ENCODE measurements around the gene CEP350. TPM values are rescaled to one million over a fixed set of nuclear protein-coding genes. Genes with fewer than 3 reads are reported as not detected.
"Not testable (repeated sequence)": the region's sequence is repeated elsewhere in the genome, so short reads cannot be mapped to it uniquely, and the experiment has no call there.

Gene CEP350
- total and polyA plus RNA-seq, 10 of the 15 experiments (the other 5 are each of a cell fraction or from before 2014, with no cell fraction given) = 5.2 to 46.0 (median 23.1) TPM

DNA sequence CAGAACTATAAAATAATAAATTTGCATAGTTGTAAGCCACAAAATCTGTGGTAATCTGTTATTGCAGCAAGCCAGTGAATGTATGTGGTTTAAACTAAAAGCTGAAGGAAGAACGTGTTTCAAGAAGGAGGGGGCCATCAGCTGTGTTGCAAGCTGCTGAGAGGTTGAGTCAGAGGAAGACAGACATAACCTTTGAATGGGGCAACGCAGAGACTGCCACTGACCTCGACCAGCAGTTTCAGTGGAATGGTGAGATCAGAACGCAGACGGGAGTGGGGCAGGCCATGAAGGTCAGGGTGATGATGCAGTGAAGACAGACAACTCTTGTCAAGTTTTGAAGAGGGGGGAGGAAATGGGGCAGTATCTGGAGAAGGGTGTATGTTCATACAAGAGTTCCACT lies 176.9 kb downstream of the CEP350 start (continued):
- TF ChIP-seq STAT1 (conservative IDR thresholded peaks at IDR 0.05) = no peak
- TF ChIP-seq SUZ12 (IDR thresholded peaks at IDR 0.05; ENCODE audit: unreplicated experiment) = no peak
- TF ChIP-seq BACH1 (IDR thresholded peaks at IDR 0.05; ENCODE audit: borderline replicate concordance) = no peak
- no peak for TF ChIP-seq CEBPB (IDR thresholded peaks at IDR 0.05; ENCODE audit: borderline replicate concordance in 1 of 2, low read depth in 2 of 2, low read length in 2 of 2)
- no peak for TF ChIP-seq RUNX3 (IDR thresholded peaks at IDR 0.05; ENCODE audit: low read length)
- no peak for TF ChIP-seq HDAC2 (IDR thresholded peaks at IDR 0.05)

DNA sequence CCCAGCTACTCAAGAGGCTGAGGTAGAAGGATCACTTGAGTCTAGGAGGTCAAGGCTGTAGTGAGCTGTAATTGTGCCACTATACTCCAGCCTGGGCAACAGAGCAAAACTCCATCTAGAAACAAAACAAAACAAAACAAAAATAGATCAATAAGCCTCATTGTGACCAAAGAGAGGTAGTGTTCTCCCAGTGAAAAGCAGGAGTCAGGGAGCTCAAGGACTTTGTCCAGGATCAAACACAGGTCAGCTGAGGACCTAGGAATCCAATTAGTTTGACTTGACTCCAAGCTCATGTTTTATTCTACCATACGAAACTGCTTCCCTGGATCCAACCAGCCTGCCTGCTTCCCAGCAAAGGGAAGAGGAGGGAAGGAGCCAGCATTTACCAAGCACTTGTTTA lies 178.6 kb downstream of the CEP350 start:
- H3K27me3 ChIP-seq (replicated peaks in 1 of 2; ENCODE audit: control insufficient read depth in 2 of 2, insufficient read depth in 2 of 2, low read length in 1 of 2) = no peaks in the 10 kb centered on the region
- no peak overlapping the region for H2AFZ ChIP-seq (ENCODE audit: control insufficient read depth, low read depth, low read length)
- no peak for ATAC-seq
- no peak overlapping the region for H3K4me3 ChIP-seq
- DNase-seq (ENCODE audit: low read depth, low spot score) = no peak
- H3K27ac ChIP-seq (ENCODE audit: control insufficient read depth, insufficient read depth) = no peak overlapping the region
- no peaks in the 10 kb centered on the region for H3K36me3 ChIP-seq (ENCODE audit: control insufficient read depth in 2 of 2, insufficient read depth in 2 of 2, low read length in 1 of 2)
- no peak overlapping the region for H3K4me2 ChIP-seq (ENCODE audit: control insufficient read depth, insufficient read depth)
- intact Hi-C loops (cut with micrococcal nuclease; ENCODE audit: unreplicated experiment) = no loop called here
- SMC1A ChIA-PET (ENCODE audit: uncharacterized antibody, unreplicated experiment) = no interaction called here
- H3K79me2 ChIP-seq (ENCODE audit: control insufficient read depth, insufficient read depth, low read length) = no peaks in the 10 kb centered on the region
- H4K20me1 ChIP-seq (ENCODE audit: control insufficient read depth, insufficient read depth) = no peaks in the 10 kb centered on the region
- 0% methylated on average over 1 of the region's 1 CpG for WGBS (ENCODE audit: insufficient coverage, insufficient replicate concordance, low lambda C conversion rate, missing lambda C conversion rate)
- CTCF ChIA-PET = interaction anchor here (1.0 kb wide), 1 partner anchor 266 kb away, joined by 3 read pairs; no protein-coding TSS in a partner anchor
- H3K4me1 ChIP-seq (ENCODE audit: control insufficient read depth, insufficient read depth, low read length) = no peaks in the 10 kb centered on the region
- no peaks in the 10 kb centered on the region; the same call in 2 of the 3 replicates for H3K9me3 ChIP-seq (replicated peaks; ENCODE audit: control insufficient read depth, insufficient read depth, low read length)
- POLR2A ChIA-PET = no interaction called here
- RAD21 ChIA-PET (ENCODE audit: unreplicated experiment) = interaction anchor here (0.7 to 1.3 kb wide), 2 partner anchors 46 to 431 kb away, joined by 4 read pairs; no protein-coding TSS in a partner anchor
- TF ChIP-seq ASH2L (IDR thresholded peaks at IDR 0.05; ENCODE audit: borderline replicate concordance, low read depth) = no peak
- no peak for TF ChIP-seq RFX5 (IDR thresholded peaks at IDR 0.05; ENCODE audit: low read depth, low read length)
- TF ChIP-seq KLF5 (IDR thresholded peaks at IDR 0.05; ENCODE audit: partially characterized antibody) = no peak
- TF ChIP-seq SREBF1 (IDR thresholded peaks at IDR 0.05; ENCODE audit: low read length) = no peak
- no TSS peak for BruUV-seq (replicated peaks)
- no peak for FAIRE-seq
- H3K9ac ChIP-seq (ENCODE audit: control insufficient read depth, insufficient read depth, low read length) = no peak overlapping the region
- in situ Hi-C loops (cut with MboI) = no loop called here

DNA sequence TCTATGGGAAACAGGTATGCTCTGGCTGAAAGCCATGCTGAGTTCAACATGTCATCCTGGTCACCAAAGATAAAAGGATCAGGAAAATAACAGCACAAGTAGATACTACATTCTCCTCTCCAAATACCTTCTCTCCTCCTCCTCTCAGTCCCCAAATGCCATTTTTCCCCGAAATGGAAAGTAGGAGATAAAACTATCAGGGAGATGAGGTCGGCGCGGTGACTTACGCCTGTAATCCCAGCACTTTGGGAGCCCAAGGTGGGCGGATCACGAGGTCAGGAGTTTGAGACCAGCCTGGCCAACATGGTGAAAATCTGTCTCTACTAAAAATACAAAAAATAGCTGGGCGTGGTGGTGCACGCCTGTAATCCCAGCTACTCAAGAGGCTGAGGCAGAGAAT lies 179.1 kb downstream of the CEP350 start:
- BruUV-seq (replicated peaks); DNase-seq (ENCODE audit: low read depth, low spot score); intact Hi-C loops (cut with micrococcal nuclease; ENCODE audit: unreplicated experiment); H3K79me2 ChIP-seq (ENCODE audit: control insufficient read depth, insufficient read depth, low read length); H2AFZ ChIP-seq (ENCODE audit: control insufficient read depth, low read depth, low read length); ATAC-seq; H3K4me2 ChIP-seq (ENCODE audit: control insufficient read depth, insufficient read depth); FAIRE-seq; in situ Hi-C loops (cut with MboI); SMC1A ChIA-PET (ENCODE audit: uncharacterized antibody, unreplicated experiment); H3K27me3 ChIP-seq (replicated peaks in 1 of 2; ENCODE audit: control insufficient read depth in 2 of 2, insufficient read depth in 2 of 2, low read length in 1 of 2); H3K27ac ChIP-seq (ENCODE audit: control insufficient read depth, insufficient read depth); H3K9ac ChIP-seq (ENCODE audit: control insufficient read depth, insufficient read depth, low read length); H4K20me1 ChIP-seq (ENCODE audit: control insufficient read depth, insufficient read depth); H3K4me3 ChIP-seq; H3K4me1 ChIP-seq (ENCODE audit: control insufficient read depth, insufficient read depth, low read length); H3K36me3 ChIP-seq (ENCODE audit: control insufficient read depth in 2 of 2, insufficient read depth in 2 of 2, low read length in 1 of 2); H3K9me3 ChIP-seq (replicated peaks; ENCODE audit: control insufficient read depth, insufficient read depth, low read length): not testable (repeated sequence)
- CTCF ChIA-PET = interaction anchor here (0.5 to 1.0 kb wide), 2 partner anchors 266 to 301 kb away, joined by 3 to 5 read pairs; no protein-coding TSS in a partner anchor
- POLR2A ChIA-PET = interaction anchor here (0.6 kb wide), 1 partner anchor 327 kb away, joined by 4 read pairs; no protein-coding TSS in a partner anchor
- WGBS (ENCODE audit: insufficient coverage, insufficient replicate concordance, low lambda C conversion rate, missing lambda C conversion rate) = 36% methylated on average over 9 of the region's 9 CpGs
- RAD21 ChIA-PET (ENCODE audit: unreplicated experiment) = interaction anchor here (0.7 to 1.3 kb wide), 2 partner anchors 45 to 431 kb away, joined by 4 read pairs; no protein-coding TSS in a partner anchor

Data from GM12878 (cell line).